ENCODE data around the gene GRIK4. TPM values are rescaled to one million over a fixed set of nuclear protein-coding genes. Genes with fewer than 3 reads are reported as not detected.
A peak's percentile ranks its signal among the peaks of the same experiment; 100 is the strongest.

Gene GRIK4
- total and polyA plus RNA-seq, 7 donors, result 0.04 to 0.11 (median 0.04) TPM; not detected in 4

GRCh38 chr11:120985718-120986569, 474.4 kb downstream of the GRIK4 start:
- no peaks in the 10 kb centered on the region for H3K36me3 ChIP-seq (ENCODE audit: insufficient read depth in 1 of 2, low read depth in 1 of 2)
- intact Hi-C loops (cut with DNase I), result no loop called here
- peak; percentile 48 to 61 for DNase-seq

GRCh38 chr11:120988603-120989002, 477.1 kb downstream of the GRIK4 start:
- DNase-seq, result no peak
- H3K4me1 ChIP-seq, result peaks cover 2% of the 10 kb centered on the region
- H3K36me3 ChIP-seq (ENCODE audit: insufficient read depth in 1 of 2, low read depth in 1 of 2), result no peaks in the 10 kb centered on the region
- no peak for ATAC-seq
- no peak overlapping the region for H3K4me3 ChIP-seq
- H3K27me3 ChIP-seq (ENCODE audit: insufficient read depth in 3 of 3, low read length in 2 of 3), result peaks cover 0 to 17% (median 0%) of the 10 kb centered on the region in 3 donors
- 95 to 100% (median 97%) methylated on average over 1 of the region's 1 CpG for WGBS, 3 donors
- H3K27ac ChIP-seq, result no peak overlapping the region
- TF ChIP-seq CTCF (IDR thresholded peaks at IDR 0.05), result no peak
- no peaks in the 10 kb centered on the region for H3K9me3 ChIP-seq
- intact Hi-C loops (cut with DNase I), result no loop called here

More at GRCh38 chr11:120985718-120986569, 474.4 kb downstream of the GRIK4 start:
- TF ChIP-seq CTCF (IDR thresholded peaks at IDR 0.05), result peak; percentile 21
- Histone ChIP-seq H3K27ac (no peak overlapping the region), H3K4me3 (peak overlapping the region; percentile 63), H3K9me3 (no peaks in the 10 kb centered on the region), H3K4me1 (peaks cover 2% of the 10 kb centered on the region), H3K27me3 (ENCODE audit: insufficient read depth in 3 of 3, low read length in 2 of 3) (peaks cover 0 to 26% (median 0%) of the 10 kb centered on the region in 3 donors)
- 4 to 5% (median 4%) methylated on average over 50 to 72 of the region's 72 CpGs for WGBS, 3 donors
- ATAC-seq, result peak; percentile 61 to 89 (median 88)

GRCh38 chr11:120991830-120992686, 480.5 kb downstream of the GRIK4 start:
- WGBS, 3 donors, result 90 to 96% (median 93%) methylated on average over 10 of the region's 10 CpGs
- no peaks in the 10 kb centered on the region for H3K4me1 ChIP-seq
- no peak overlapping the region for H3K27ac ChIP-seq
- intact Hi-C loops (cut with DNase I), result no loop called here
- ATAC-seq (no peak), DNase-seq (no peak)
- peaks cover 0 to under 1% (median 0%) of the 10 kb centered on the region in 3 donors for H3K27me3 ChIP-seq (ENCODE audit: insufficient read depth in 3 of 3, low read length in 2 of 3)
- H3K9me3 ChIP-seq, result no peaks in the 10 kb centered on the region
- no peak overlapping the region for H3K4me3 ChIP-seq
- no peak for TF ChIP-seq CTCF (IDR thresholded peaks at IDR 0.05)
- no peaks in the 10 kb centered on the region for H3K36me3 ChIP-seq (ENCODE audit: insufficient read depth in 1 of 2, low read depth in 1 of 2)

GRCh38 chr11:120994091-120994859, 482.7 kb downstream of the GRIK4 start:
- H3K36me3 ChIP-seq (ENCODE audit: insufficient read depth in 1 of 2, low read depth in 1 of 2), result no peaks in the 10 kb centered on the region
- H3K9me3 ChIP-seq, result no peaks in the 10 kb centered on the region
- WGBS, 3 donors, result 34 to 57% (median 36%) methylated on average over 1 of the region's 1 CpG
- intact Hi-C loops (cut with DNase I), result no loop called here
- no peak overlapping the region for H3K27ac ChIP-seq
- no peak for DNase-seq
- TF ChIP-seq CTCF (IDR thresholded peaks at IDR 0.05), result no peak
- H3K27me3 ChIP-seq (ENCODE audit: insufficient read depth in 3 of 3, low read length in 2 of 3), result peaks cover 0 to 4% (median 0%) of the 10 kb centered on the region in 3 donors
- no peak for ATAC-seq
- H3K4me1 ChIP-seq, result no peaks in the 10 kb centered on the region
- no peak overlapping the region for H3K4me3 ChIP-seq
